K562 (cell line): Measurements from ENCODE around the gene SPAG16. TPM values are rescaled to one million over a fixed set of nuclear protein-coding genes. Genes with fewer than 3 reads are reported as not detected.
A peak's percentile ranks its signal among the peaks of the same experiment; 100 is the strongest.

Experiments
- ATAC-seq: fragments of 200-7000 bp; cut with Tn5 transposase; 3 replicates; pipeline ENCODE4 v1.9.1; 2020; ENCODE audit warnings: moderate library complexity
- BruUV-seq: library from RNA; stranded (reverse); fragments of 400-500 nt; replicated peaks from 2 replicates; lab custom pipeline; 2021; lab: Mats Ljungman, UMichigan
- CTCF ChIA-PET: fragments of 300-600 bp; formaldehyde crosslinking; extraction: SDS; loops from one replicate; lab custom pipeline; 2021; ENCODE audit warnings: low intra/inter-chr PET ratio; lab: Yijun Ruan, JAX
- POLR2A ChIA-PET: fragments of 300-600, 350-650 bp; sonication (Branson Sonifier 250); formaldehyde crosslinking; extraction: SDS; loops from one replicate; lab custom pipeline; 2021; ENCODE audit warnings: antibody characterized with exemption, inconsistent platforms; lab: Yijun Ruan, JAX
- DNase-seq, 4 experiments: peaks; one replicate each; pipeline versions ENCODE4 v3.0.0 to v3.0.0-alpha.2; 2011 to 2018; ENCODE audit warnings: low spot score in 3 of 4, mixed read lengths in 3 of 4; ENCODE audit errors: extremely low read depth in 1 of 4
- FAIRE-seq: peaks from 2 replicates; lab custom pipeline; 2011; peaks lifted over from hg19 to GRCh38; lab: Jason Lieb, UNC
- H2AFZ ChIP-seq: 2 replicates; pipeline ENCODE4 v1.6.0; 2011; ENCODE audit warnings: low read depth, low read length, control low read depth, inconsistent platforms
- H3K27ac ChIP-seq: fragments of 200-600 bp; 3 replicates; pipeline ENCODE4 v1.8.0; 2011; ENCODE audit warnings: low read depth, mild to moderate bottlenecking, control low read depth, inconsistent platforms, low read length, moderate library complexity, mixed read lengths; ENCODE audit errors: extremely low read depth
- H3K27me3 ChIP-seq, 2 experiments: fragments of 300-600 bp in 1 of 2; 2 replicates in 1 of 2; 3 replicates in 1 of 2; pipeline versions ENCODE4 v1.6.0 to v1.8.0; 2011; ENCODE audit warnings: inconsistent platforms in 2 of 2, low read length in 2 of 2, mild to moderate bottlenecking in 1 of 2, mixed read lengths in 1 of 2, moderate library complexity in 1 of 2; ENCODE audit not compliant: control insufficient read depth in 2 of 2, insufficient read depth in 2 of 2
- H3K36me3 ChIP-seq: fragments of 300-600 bp; 3 replicates; pipeline ENCODE4 v1.8.0; 2011; ENCODE audit warnings: mild to moderate bottlenecking, low read length, inconsistent platforms; ENCODE audit not compliant: control insufficient read depth, insufficient read depth
- H3K4me1 ChIP-seq, 2 experiments: fragments of 200-600 bp in 1 of 2; replicated peaks in 1 of 2; 2 replicates in 1 of 2; 3 replicates in 1 of 2; pipeline versions ENCODE4 v1.5.1 to v1.8.0; 2011; ENCODE audit warnings: inconsistent platforms in 2 of 2, low read length in 2 of 2, mild to moderate bottlenecking in 1 of 2, mixed read lengths in 1 of 2, moderate library complexity in 1 of 2; ENCODE audit not compliant: control insufficient read depth in 2 of 2, insufficient read depth in 2 of 2
- H3K4me2 ChIP-seq: 2 replicates; pipeline ENCODE4 v1.6.1; 2011; ENCODE audit warnings: low read length, control low read depth, inconsistent platforms, mixed read lengths; ENCODE audit not compliant: insufficient read depth
- H3K4me3 ChIP-seq: fragments of 200-600 bp; sonication (generic), shearing (Covaris generic); 2 replicates; pipeline ENCODE4 v1.5.1; 2016; ENCODE audit warnings: control low read depth, inconsistent platforms
- H3K79me2 ChIP-seq: fragments of 200-600 bp; 3 replicates; pipeline ENCODE4 v1.8.0; 2011; ENCODE audit warnings: low read length, inconsistent platforms; ENCODE audit not compliant: control insufficient read depth, insufficient read depth
- H3K9ac ChIP-seq, 2 experiments: 2 replicates each; pipeline versions ENCODE4 v1.6.0 to v1.6.1; 2011; ENCODE audit warnings: low read depth in 2 of 2, low read length in 2 of 2, control low read depth in 1 of 2, inconsistent platforms in 1 of 2, mild to moderate bottlenecking in 1 of 2, mixed read lengths in 1 of 2; ENCODE audit not compliant: insufficient read depth in 1 of 2
- H3K9me1 ChIP-seq: one replicate; pipeline ENCODE4 v1.6.0; 2011; ENCODE audit warnings: inconsistent platforms, mild to moderate bottlenecking, low read length, moderate library complexity; ENCODE audit not compliant: control insufficient read depth, insufficient read depth
- H3K9me3 ChIP-seq: replicated peaks from 2 replicates; pipeline ENCODE4 v1.5.1; 2011; ENCODE audit warnings: low read depth, low read length, inconsistent platforms; ENCODE audit not compliant: control insufficient read depth, insufficient read depth
- H4K20me1 ChIP-seq: replicated peaks from 2 replicates; pipeline ENCODE4 v1.6.1; 2011; ENCODE audit warnings: low read length, inconsistent platforms, mixed read lengths; ENCODE audit not compliant: control insufficient read depth, insufficient read depth
- BACH1 ChIP-seq: fragments of 200-800 bp; sonication (Bioruptor generic); IDR thresholded peaks from 2 replicates; pipeline ENCODE4 v1.6.1; 2016; ENCODE audit warnings: missing genetic modification characterization, missing compliant biosample characterization
- C11orf30 ChIP-seq: fragments of 450-650 bp; IDR thresholded peaks from 2 replicates; pipeline ENCODE4 v1.6.1; 2016; ENCODE audit warnings: low read depth, mild to moderate bottlenecking
- CEBPB ChIP-seq: fragments of 450-650 bp; IDR thresholded peaks from 2 replicates; pipeline ENCODE4 v1.6.1; 2016; ENCODE audit warnings: missing genetic modification characterization, missing compliant biosample characterization
- DEAF1 ChIP-seq: fragments of 450-650 bp; formaldehyde crosslinking; IDR thresholded peaks from 2 replicates; pipeline ENCODE4 v1.4.0; 2020; ENCODE audit warnings: mild to moderate bottlenecking, moderate library complexity
- ETV5 ChIP-seq: sonication (generic); formaldehyde crosslinking; IDR thresholded peaks from 2 replicates; pipeline ENCODE4 v1.4.0; 2020; ENCODE audit warnings: low read depth, mild to moderate bottlenecking, missing genetic modification reagents
- GATAD2A ChIP-seq: fragments of 450-650 bp; IDR thresholded peaks from 2 replicates; pipeline ENCODE4 v1.6.1; 2017
- JUND ChIP-seq, 2 experiments: IDR thresholded peaks; 2 replicates in 1 of 2; 3 replicates in 1 of 2; pipeline ENCODE4 v1.6.1; 2011; ENCODE audit warnings: borderline replicate concordance in 2 of 2, low read depth in 2 of 2, low read length in 2 of 2, improper control_type of control experiment in 1 of 2, missing biosample characterization in 1 of 2, missing genetic modification characterization in 1 of 2, missing genetic modification reagents in 1 of 2
- MAFG ChIP-seq: fragments of 450-650 bp; conservative IDR thresholded peaks from 2 replicates; pipeline ENCODE4 v1.6.1; 2016; ENCODE audit warnings: missing genetic modification characterization, missing compliant biosample characterization
- MAFK ChIP-seq: IDR thresholded peaks from 2 replicates; pipeline ENCODE4 v1.6.1; 2011; ENCODE audit warnings: low read length, improper control_type of control experiment
- MEIS2 ChIP-seq: fragments of 450-650 bp; IDR thresholded peaks from 2 replicates; pipeline ENCODE4 v1.6.1; 2014; ENCODE audit warnings: mild to moderate bottlenecking; ENCODE audit not compliant: partially characterized antibody
- NFXL1 ChIP-seq: fragments of 450-650 bp; formaldehyde crosslinking; IDR thresholded peaks from 2 replicates; pipeline ENCODE4 v1.4.0; 2021; ENCODE audit warnings: mild to moderate bottlenecking
- PPARD ChIP-seq: fragments of 250-450 bp; sonication (Bioruptor Pico); IDR thresholded peaks from 2 replicates; pipeline ENCODE4 v1.8.0; 2022; ENCODE audit warnings: inconsistent platforms, mild to moderate bottlenecking, moderate library complexity
- PTRF ChIP-seq: fragments of 450-650 bp; IDR thresholded peaks from 2 replicates; pipeline ENCODE4 v1.6.1; 2016; ENCODE audit warnings: mild to moderate bottlenecking, missing genetic modification characterization, missing compliant biosample characterization
- RBM14 ChIP-seq: fragments of 200-400 bp; formaldehyde crosslinking; IDR thresholded peaks from 2 replicates; pipeline ENCODE4 v1.6.1; 2018; ENCODE audit warnings: low read depth, mild to moderate bottlenecking, low read length, moderate library complexity, borderline replicate concordance; ENCODE audit not compliant: insufficient read depth
- RBM34 ChIP-seq: fragments of 200-400 bp; formaldehyde crosslinking; IDR thresholded peaks from 2 replicates; pipeline ENCODE4 v1.6.1; 2018; ENCODE audit warnings: low read length, borderline replicate concordance; ENCODE audit not compliant: insufficient read depth
- SMAD1 ChIP-seq: fragments of 150-350 bp; IDR thresholded peaks from 2 replicates; pipeline ENCODE4 v1.6.1; 2014; ENCODE audit warnings: low read length, low read depth; ENCODE audit not compliant: partially characterized antibody
- SMARCA4 ChIP-seq: fragments of 450-650 bp; IDR thresholded peaks from 2 replicates; pipeline ENCODE4 v1.6.1; 2016
- SMARCB1 ChIP-seq: IDR thresholded peaks from 2 replicates; pipeline ENCODE4 v1.6.1; 2011; ENCODE audit warnings: improper control_type of control experiment, low read depth; ENCODE audit not compliant: insufficient read length
- ZNF217 ChIP-seq: sonication (generic); formaldehyde crosslinking; IDR thresholded peaks from 2 replicates; pipeline ENCODE4 v1.8.0; 2022; ENCODE audit warnings: mild to moderate bottlenecking, missing genetic modification reagents
- ZNF316 ChIP-seq: fragments of 450-650 bp; IDR thresholded peaks from 2 replicates; pipeline ENCODE4 v1.6.1; 2016
- ZNF41 ChIP-seq: fragments of 250-450 bp; sonication (Bioruptor Pico); conservative IDR thresholded peaks from 2 replicates; pipeline ENCODE4 v1.4.0; 2020; ENCODE audit warnings: mild to moderate bottlenecking
- WGBS: fragments of 100-300 bp; shearing (Covaris generic); methylation state at CpG from one replicate; pipeline ENCODE4 v1.1.6; 2016; ENCODE audit warnings: low coverage, mixed read lengths; ENCODE audit not compliant: insufficient coverage; ENCODE audit errors: missing lambda C conversion rate; 5-methylcytosine and 5-hydroxymethylcytosine counted together
- in situ Hi-C: fragments of 300-500 bp; cut with MboI; formaldehyde crosslinking; loops from 4 replicates; pipeline ENCODE4 v1.15.0; 2018; ENCODE audit warnings: inconsistent platforms, mixed read lengths
- intact Hi-C: fragments of 100-400 bp; cut with micrococcal nuclease; formaldehyde crosslinking; loops from 2 replicates; pipeline ENCODE4 v1.14.2; 2022
- polyA plus RNA-seq, 8 experiments: library from polyadenylated mRNA; depleted of rRNA in 4 of 8; stranded (reverse) in 5 of 8; unstranded in 3 of 8; fragments of >200 nt; fragmentation: Nextera tagmentation in 2 of 8; fragmentation: Illumina TruSeq in 1 of 8; extraction: Ambion mirVana in 2 of 8; extraction: Trizol in 1 of 8; gene quantifications; 2 replicates each; pipeline versions ENCODE4 v1.2.1 to v1.2.3, GENCODE V29; 2011 to 2014; ENCODE audit warnings: inconsistent platforms in 1 of 8, missing spikeins in 1 of 8
- total RNA-seq, 7 experiments: library from RNA; depleted of rRNA in 6 of 7; stranded (reverse); fragments of >200 nt in 6 of 7; fragmentation: Illumina TruSeq in 2 of 7; extraction: Trizol in 2 of 7; gene quantifications; 2 replicates each; pipeline versions ENCODE4 v1.2.1 to v1.2.3, GENCODE V29; 2011 to 2021; ENCODE audit warnings: low replicate concordance in 1 of 7
- TF ChIP-seq, protein P1 (sequence below), 3 experiments: IDR thresholded peaks in 2 of 3; conservative IDR thresholded peaks in 1 of 3; 2 replicates each; pipeline ENCODE4 v1.5.1; 2011 to 2012; ENCODE audit warnings: low read length in 3 of 3, mild to moderate bottlenecking in 3 of 3, control low read depth in 2 of 3, improper control_type of control experiment in 1 of 3, inconsistent platforms in 1 of 3, low read depth in 1 of 3, mixed read lengths in 1 of 3, moderate library complexity in 1 of 3; ENCODE audit not compliant: insufficient read depth in 2 of 3

SPAG16 gene
- total and polyA plus RNA-seq, 9 of the 15 experiments (the other 6 are each of a cell fraction or from before 2014, with no cell fraction given), result 0.98 to 5.9 (median 3.5) TPM

DNA sequence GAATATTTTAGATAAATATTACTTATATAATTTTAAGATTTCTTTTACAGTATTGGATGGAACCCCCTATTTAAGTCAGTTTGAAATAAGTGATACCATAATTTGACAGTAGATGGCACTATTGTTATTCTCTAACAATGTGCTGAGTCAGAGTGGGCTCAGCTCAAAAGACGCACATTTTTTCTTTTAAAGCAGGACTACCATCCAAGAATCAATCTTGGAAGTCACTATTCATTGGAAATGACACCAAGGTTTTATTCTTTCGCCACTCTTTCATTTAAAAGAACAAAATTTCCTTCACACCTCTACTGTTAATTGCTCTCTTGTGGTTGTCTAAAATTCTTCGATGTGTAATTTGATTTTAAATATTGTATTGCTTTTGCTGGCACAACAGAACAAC, 32.6 kb upstream of the SPAG16 start:
- H4K20me1 ChIP-seq, result no peaks in the 10 kb centered on the region
- H3K9ac ChIP-seq, result no peak overlapping the region
- no peaks in the 10 kb centered on the region for H3K9me1 ChIP-seq
- FAIRE-seq (peak; percentile 67), DNase-seq (peak; percentile 24 to 59 (median 40)), ATAC-seq (peak; percentile 74)
- H3K27me3 ChIP-seq, result no peaks in the 10 kb centered on the region
- H2AFZ ChIP-seq, result peak overlapping the region; percentile 38; the same call in 1 of the 2 replicates
- H3K4me2 ChIP-seq, result no peak overlapping the region
- H3K9me3 ChIP-seq, result no peaks in the 10 kb centered on the region
- POLR2A ChIA-PET, result no interaction called here
- H3K4me3 ChIP-seq, result no peak overlapping the region
- BruUV-seq, result no TSS peak
- no peak overlapping the region for H3K27ac ChIP-seq
- in situ Hi-C loops (no loop called here), intact Hi-C loops (loop anchor here (5.0 kb wide), 1 partner anchor 1751 kb away; no protein-coding TSS in a partner anchor)
- 17% methylated on average over 3 of the region's 3 CpGs for WGBS
- no peaks in the 10 kb centered on the region for H3K79me2 ChIP-seq
- H3K36me3 ChIP-seq, result no peaks in the 10 kb centered on the region
- H3K4me1 ChIP-seq, result no peaks in the 10 kb centered on the region; a peak in 1 of 5 replicates
- CTCF ChIA-PET, result no interaction called here
- TF ChIP-seq C11orf30 (peak; percentile 91), CEBPB (tag) (no peak), ETV5 (CRISPR knock-in tag) (no peak), MAFK (peak; percentile 89), PTRF (tag) (no peak), MEIS2 (no peak), SMAD1 (no peak), PPARD (CRISPR knock-in tag) (no peak), RBM34 (no peak), DEAF1 (CRISPR knock-in tag) (0 out of 2 replicates have a peak, but pooled peaks have one; percentile 35), ZNF316 (peak; percentile 96), JUND (IDR thresholded peaks at IDR 0.05; ENCODE audit: borderline replicate concordance, low read depth, low read length) (no peak), JUND (tag; IDR thresholded peaks at IDR 0.05; ENCODE audit: borderline replicate concordance, low read depth, low read length) (no peak), ZNF217 (CRISPR knock-in tag) (no peak), SMARCB1 (no peak), NFXL1 (CRISPR knock-in tag) (no peak), ZNF41 (CRISPR knock-in tag) (no peak), RBM14 (no peak), BACH1 (tag) (peak; percentile 90), MAFG (tag) (peak; percentile 94), SMARCA4 (no peak), GATAD2A (no peak)
- TF ChIP-seq, protein P1, sequence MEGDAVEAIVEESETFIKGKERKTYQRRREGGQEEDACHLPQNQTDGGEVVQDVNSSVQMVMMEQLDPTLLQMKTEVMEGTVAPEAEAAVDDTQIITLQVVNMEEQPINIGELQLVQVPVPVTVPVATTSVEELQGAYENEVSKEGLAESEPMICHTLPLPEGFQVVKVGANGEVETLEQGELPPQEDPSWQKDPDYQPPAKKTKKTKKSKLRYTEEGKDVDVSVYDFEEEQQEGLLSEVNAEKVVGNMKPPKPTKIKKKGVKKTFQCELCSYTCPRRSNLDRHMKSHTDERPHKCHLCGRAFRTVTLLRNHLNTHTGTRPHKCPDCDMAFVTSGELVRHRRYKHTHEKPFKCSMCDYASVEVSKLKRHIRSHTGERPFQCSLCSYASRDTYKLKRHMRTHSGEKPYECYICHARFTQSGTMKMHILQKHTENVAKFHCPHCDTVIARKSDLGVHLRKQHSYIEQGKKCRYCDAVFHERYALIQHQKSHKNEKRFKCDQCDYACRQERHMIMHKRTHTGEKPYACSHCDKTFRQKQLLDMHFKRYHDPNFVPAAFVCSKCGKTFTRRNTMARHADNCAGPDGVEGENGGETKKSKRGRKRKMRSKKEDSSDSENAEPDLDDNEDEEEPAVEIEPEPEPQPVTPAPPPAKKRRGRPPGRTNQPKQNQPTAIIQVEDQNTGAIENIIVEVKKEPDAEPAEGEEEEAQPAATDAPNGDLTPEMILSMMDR (IDR thresholded peaks at IDR 0.05 in 2 of 3, conservative IDR thresholded peaks at IDR 0.05 in 1 of 3; ENCODE audit: insufficient read depth in 2 of 3, low read depth in 1 of 3, low read length in 3 of 3), result peak; percentile 4 to 58 (median 37); a peak in 3 of 6 replicates
